Measurements from ENCODE around the gene CD99L2.

CD99L2 gene

GRCh38 chrX:150763303-150763797 is 135.1 kb downstream of the CD99L2 start:
- no peak overlapping the region for H3K4me3 ChIP-seq (ENCODE audit: control insufficient read depth, low read depth, low read length)
- no peak for DNase-seq (ENCODE audit: low read depth)
- TF ChIP-seq CTCF (IDR thresholded peaks at IDR 0.05; ENCODE audit: control insufficient read depth, insufficient read depth, low read depth, low read length, missing control alignments) = no peak

GRCh38 chrX:150762258-150763165 is 136.0 kb downstream of the CD99L2 start:
- no peak for TF ChIP-seq CTCF (IDR thresholded peaks at IDR 0.05; ENCODE audit: control insufficient read depth, insufficient read depth, low read depth, low read length, missing control alignments)
- no peak overlapping the region for H3K4me3 ChIP-seq (ENCODE audit: control insufficient read depth, low read depth, low read length)
- DNase-seq (ENCODE audit: low read depth) = no peak

GRCh38 chrX:150761819-150762216 is 136.7 kb downstream of the CD99L2 start:
- DNase-seq (ENCODE audit: low read depth) = no peak
- no peak overlapping the region for H3K4me3 ChIP-seq (ENCODE audit: control insufficient read depth, low read depth, low read length)
- no peak for TF ChIP-seq CTCF (IDR thresholded peaks at IDR 0.05; ENCODE audit: control insufficient read depth, insufficient read depth, low read depth, low read length, missing control alignments)

- H3K4me3 ChIP-seq (ENCODE audit: control insufficient read depth, low read depth, low read length) = no peak overlapping the region
- no peak for TF ChIP-seq CTCF (IDR thresholded peaks at IDR 0.05; ENCODE audit: control insufficient read depth, insufficient read depth, low read depth, low read length, missing control alignments)
- DNase-seq (ENCODE audit: low read depth) = no peak
Observed at GRCh38 chrX:150761176-150761818, 137.2 kb downstream of the CD99L2 start.

- no peak overlapping the region for H3K4me3 ChIP-seq (ENCODE audit: control insufficient read depth, low read depth, low read length)
- TF ChIP-seq CTCF (IDR thresholded peaks at IDR 0.05; ENCODE audit: control insufficient read depth, insufficient read depth, low read depth, low read length, missing control alignments) = no peak
- no peak for DNase-seq (ENCODE audit: low read depth)
Observed at GRCh38 chrX:150759568-150760416, 138.7 kb downstream of the CD99L2 start.

- TF ChIP-seq CTCF (IDR thresholded peaks at IDR 0.05; ENCODE audit: control insufficient read depth, insufficient read depth, low read depth, low read length, missing control alignments) = no peak
- no peak for DNase-seq (ENCODE audit: low read depth)
- H3K4me3 ChIP-seq (ENCODE audit: control insufficient read depth, low read depth, low read length) = no peak overlapping the region
Observed at GRCh38 chrX:150757371-150757770, 141.1 kb downstream of the CD99L2 start.
